22Rv1 (cell line): Measurements from ENCODE around the gene ZNF8.

Experiments used
- H3K27ac ChIP-seq: fragments of 450-650 bp; 2 replicates; pipeline ENCODE4 v1.5.1; 2017
- CTCF ChIP-seq: fragments of 450-650 bp; IDR thresholded peaks from 2 replicates; pipeline ENCODE4 v1.5.1; 2017; ENCODE audit warnings: mild to moderate bottlenecking
- ZFX ChIP-seq: fragments of 450-650 bp; IDR thresholded peaks from 2 replicates; pipeline ENCODE4 v1.6.1; 2017; ENCODE audit warnings: antibody characterized with exemption, borderline replicate concordance

Gene ZNF8

GRCh38 chr19:58336216-58336615, 57.5 kb downstream of the ZNF8 start:
- TF ChIP-seq CTCF (no peak), ZFX (no peak)
- H3K27ac ChIP-seq: no peak overlapping the region

GRCh38 chr19:58336820-58337219, 58.1 kb downstream of the ZNF8 start:
- TF ChIP-seq CTCF (no peak), ZFX (no peak)

GRCh38 chr19:58338336-58338735, 59.6 kb downstream of the ZNF8 start:
- TF ChIP-seq CTCF (no peak), ZFX (no peak)
- no peak overlapping the region for H3K27ac ChIP-seq

More at GRCh38 chr19:58336820-58337219, 58.1 kb downstream of the ZNF8 start:
- no peak overlapping the region for H3K27ac ChIP-seq

GRCh38 chr19:58338825-58339558, 60.2 kb downstream of the ZNF8 start:
- H3K27ac ChIP-seq: no peak overlapping the region
- no peak for TF ChIP-seq ZFX
- peak; percentile 16; the same call in 1 of the 2 replicates for TF ChIP-seq CTCF

- H3K27ac ChIP-seq: no peak overlapping the region
- TF ChIP-seq ZFX: no peak
- no peak for TF ChIP-seq CTCF
These were observed 66.8 kb downstream of the ZNF8 start for GRCh38 chr19:58345558-58345957.

GRCh38 chr19:58346961-58347929, 68.5 kb downstream of the ZNF8 start:
- H3K27ac ChIP-seq: peak overlapping the region; percentile 48

GRCh38 chr19:58348080-58348479, 69.3 kb downstream of the ZNF8 start:
- H3K27ac ChIP-seq: peak overlapping the region; percentile 48

More at GRCh38 chr19:58346961-58347929, 68.5 kb downstream of the ZNF8 start:
- TF ChIP-seq CTCF (no peak), ZFX (no peak)
